ENCODE data around the gene STK32A.

Gene STK32A

GRCh38 chr5:147248561-147248960 is 13.7 kb downstream of the STK32A start:
- no peak for DNase-seq (ENCODE audit: low read depth)
- TF ChIP-seq CTCF (IDR thresholded peaks at IDR 0.05; ENCODE audit: insufficient read depth, low read depth, low read length, missing control alignments): no peak
- no peak overlapping the region for H3K4me3 ChIP-seq (ENCODE audit: low read length)

GRCh38 chr5:147259837-147260236 is 25.0 kb downstream of the STK32A start:
- no peak for DNase-seq (ENCODE audit: low read depth)
- TF ChIP-seq CTCF (IDR thresholded peaks at IDR 0.05; ENCODE audit: insufficient read depth, low read depth, low read length, missing control alignments): no peak

GRCh38 chr5:147267082-147267832 is 32.4 kb downstream of the STK32A start:
- no peak for TF ChIP-seq CTCF (IDR thresholded peaks at IDR 0.05; ENCODE audit: insufficient read depth, low read depth, low read length, missing control alignments)
- H3K4me3 ChIP-seq (ENCODE audit: low read length): no peak overlapping the region
- no peak for DNase-seq (ENCODE audit: low read depth)

More at GRCh38 chr5:147259837-147260236, 25.0 kb downstream of the STK32A start:
- no peak overlapping the region for H3K4me3 ChIP-seq (ENCODE audit: low read length)

GRCh38 chr5:147276497-147276896 is 41.7 kb downstream of the STK32A start:
- TF ChIP-seq CTCF (IDR thresholded peaks at IDR 0.05; ENCODE audit: insufficient read depth, low read depth, low read length, missing control alignments): no peak
- no peak for DNase-seq (ENCODE audit: low read depth)
- no peak overlapping the region for H3K4me3 ChIP-seq (ENCODE audit: low read length)

GRCh38 chr5:147286296-147286695 is 51.5 kb downstream of the STK32A start:
- TF ChIP-seq CTCF (IDR thresholded peaks at IDR 0.05; ENCODE audit: insufficient read depth, low read depth, low read length, missing control alignments): no peak
- no peak overlapping the region for H3K4me3 ChIP-seq (ENCODE audit: low read length)
- no peak for DNase-seq (ENCODE audit: low read depth)

GRCh38 chr5:147287110-147287509 is 52.3 kb downstream of the STK32A start:
- H3K4me3 ChIP-seq (ENCODE audit: low read length): no peak overlapping the region
- no peak for DNase-seq (ENCODE audit: low read depth)
- TF ChIP-seq CTCF (IDR thresholded peaks at IDR 0.05; ENCODE audit: insufficient read depth, low read depth, low read length, missing control alignments): no peak

GRCh38 chr5:147290261-147290660 is 55.4 kb downstream of the STK32A start:
- H3K4me3 ChIP-seq (ENCODE audit: low read length): no peak overlapping the region
- TF ChIP-seq CTCF (IDR thresholded peaks at IDR 0.05; ENCODE audit: insufficient read depth, low read depth, low read length, missing control alignments): no peak
- DNase-seq (ENCODE audit: low read depth): no peak

All from epithelial cell of esophagus (primary cell).